ENCODE data around the gene IFNL1. TPM values are rescaled to one million over a fixed set of nuclear protein-coding genes. Genes with fewer than 3 reads are reported as not detected.
"Not testable (repeated sequence)": the region's sequence is repeated elsewhere in the genome, so short reads cannot be mapped to it uniquely, and the experiment has no call there.

The IFNL1 gene
- total RNA-seq, 2 experiments from 2014 or later: not detected

GRCh38 chr19:39339674-39340073, 43.5 kb downstream of the IFNL1 start:
- peak overlapping the region in 1 of 2 donors; percentile 25 for H3K27ac ChIP-seq (ENCODE audit: low read depth in 1 of 2, low read length in 2 of 2)
- H3K36me3 ChIP-seq (ENCODE audit: insufficient read depth, low read length): no peaks in the 10 kb centered on the region
- H3K27me3 ChIP-seq (ENCODE audit: control insufficient read depth in 1 of 2, insufficient read depth in 2 of 2, low read length in 2 of 2): no peaks in the 10 kb centered on the region
- no peak for DNase-seq
- ChIA-PET POLR2A (interaction anchor here (1.1 kb wide), 1 partner anchor 96 kb away, joined by 3 read pairs; the partner anchor contains the start of gene RPS16), CTCF (interaction anchor here (1.1 to 1.8 kb wide), 2 partner anchors 9 to 218 kb away, joined by 4 to 5 read pairs; no protein-coding TSS in a partner anchor)
- Mint-ChIP-seq H3K9me3 (no peaks in the 10 kb centered on the region), H3K36me3 (ENCODE audit: low read depth) (peaks cover 26% of the 10 kb centered on the region), H3K27me3 (no peaks in the 10 kb centered on the region), H3K27ac (peak overlapping the region; percentile 91), H3K4me1 (ENCODE audit: low read depth) (peaks cover 75% of the 10 kb centered on the region), H3K4me3 (peak overlapping the region; percentile 99)
- intact Hi-C loops (cut with DNase I, micrococcal nuclease): loop anchor here (2.0 to 10.0 kb wide), 7 partner anchors 51 to 945 kb away; partner anchors contain the start of genes EID2B (in 2 of the 2), AKT2 (in 1 of the 2), MED29 (in 1 of the 2) and PAF1 (in 1 of the 2)
- ATAC-seq (ENCODE audit: poor library complexity): no peak
- H3K4me3 ChIP-seq (ENCODE audit: low read length): no peak overlapping the region
- no peak for TF ChIP-seq CTCF (IDR thresholded peaks at IDR 0.05)
- H3K9me3 ChIP-seq (ENCODE audit: control insufficient read depth in 1 of 2, insufficient read depth in 1 of 2, low read length in 2 of 2): no peaks in the 10 kb centered on the region
- peaks cover 68% of the 10 kb centered on the region for H3K4me1 ChIP-seq (ENCODE audit: insufficient read depth, low read length)

GRCh38 chr19:39340156-39340555, 43.9 kb downstream of the IFNL1 start:
- ChIA-PET POLR2A (interaction anchor here (1.1 to 3.0 kb wide), 2 partner anchors 12 to 95 kb away, joined by 3 to 14 read pairs; partner anchors contain the start of gene RPS16), CTCF (interaction anchor here (1.1 kb wide), 2 partner anchors 10 to 71 kb away, joined by 3 to 4 read pairs; no protein-coding TSS in a partner anchor)
- ATAC-seq (ENCODE audit: poor library complexity); H3K36me3 ChIP-seq (ENCODE audit: insufficient read depth, low read length); H3K9me3 ChIP-seq (ENCODE audit: control insufficient read depth in 1 of 2, insufficient read depth in 1 of 2, low read length in 2 of 2); H3K9me3 Mint-ChIP-seq; H3K27me3 Mint-ChIP-seq; DNase-seq; H3K4me3 ChIP-seq (ENCODE audit: low read length); H3K27me3 ChIP-seq (ENCODE audit: control insufficient read depth in 1 of 2, insufficient read depth in 2 of 2, low read length in 2 of 2): not testable (repeated sequence)
- Mint-ChIP-seq H3K4me1 (ENCODE audit: low read depth) (peaks cover 75% of the 10 kb centered on the region), H3K4me3 (peak overlapping the region; percentile 99), H3K36me3 (ENCODE audit: low read depth) (peaks cover 22% of the 10 kb centered on the region), H3K27ac (peak overlapping the region; percentile 91)
- intact Hi-C loops (cut with DNase I, micrococcal nuclease): loop anchor here (2.0 to 10.0 kb wide), 6 partner anchors 51 to 945 kb away; partner anchors contain the start of genes EID2B (in 2 of the 2), AKT2 (in 1 of the 2), MED29 (in 1 of the 2) and PAF1 (in 1 of the 2)
- peaks cover 67% of the 10 kb centered on the region for H3K4me1 ChIP-seq (ENCODE audit: insufficient read depth, low read length)
- H3K27ac ChIP-seq (ENCODE audit: low read depth in 1 of 2, low read length in 2 of 2): peak overlapping the region in 1 of 2 donors; percentile 82

GRCh38 chr19:39341129-39341718, 45.0 kb downstream of the IFNL1 start:
- peak overlapping the region; percentile 99 for H3K4me3 Mint-ChIP-seq
- no peaks in the 10 kb centered on the region for H3K27me3 Mint-ChIP-seq
- H3K27me3 ChIP-seq (ENCODE audit: control insufficient read depth in 1 of 2, insufficient read depth in 2 of 2, low read length in 2 of 2): no peaks in the 10 kb centered on the region
- ATAC-seq (ENCODE audit: poor library complexity) (no peak), DNase-seq (peak in 9 of 14 experiments; percentile 5 to 65 (median 42))
- POLR2A ChIA-PET: interaction anchor here (1.0 to 3.4 kb wide), 10 partner anchors 13 to 1007 kb away, joined by 3 to 26 read pairs (median 5); partner anchors contain the start of genes C19orf47, MED29, PAF1 and PAK4
- H3K4me1 ChIP-seq (ENCODE audit: insufficient read depth, low read length): peaks cover 71% of the 10 kb centered on the region
- peak overlapping the region; percentile 85 for H3K4me3 ChIP-seq (ENCODE audit: low read length)
- H3K9me3 ChIP-seq (ENCODE audit: control insufficient read depth in 1 of 2, insufficient read depth in 1 of 2, low read length in 2 of 2): no peaks in the 10 kb centered on the region
- CTCF ChIA-PET: interaction anchor here (0.6 to 1.9 kb wide), 8 partner anchors 13 to 161 kb away, joined by 3 to 10 read pairs (median 6); partner anchors contain the start of genes MED29, PAF1 and PLEKHG2
- TF ChIP-seq CTCF (IDR thresholded peaks at IDR 0.05): no peak
- intact Hi-C loops (cut with DNase I, micrococcal nuclease): loop anchor here (2.0 to 10.0 kb wide), 6 partner anchors 50 to 944 kb away; partner anchors contain the start of genes EID2B (in 2 of the 2), AKT2 (in 1 of the 2), MED29 (in 1 of the 2) and PAF1 (in 1 of the 2)
- H3K36me3 Mint-ChIP-seq (ENCODE audit: low read depth): peaks cover 21% of the 10 kb centered on the region
- H3K27ac Mint-ChIP-seq: peak overlapping the region; percentile 91
- H3K4me1 Mint-ChIP-seq (ENCODE audit: low read depth): peaks cover 75% of the 10 kb centered on the region
- peaks cover 11% of the 10 kb centered on the region for H3K36me3 ChIP-seq (ENCODE audit: insufficient read depth, low read length)
- peak overlapping the region; percentile 65 to 82 for H3K27ac ChIP-seq (ENCODE audit: low read depth in 1 of 2, low read length in 2 of 2)
- H3K9me3 Mint-ChIP-seq: no peaks in the 10 kb centered on the region

All from CD4-positive, alpha-beta T cell (primary cell).